SKM-1 (cell line): ENCODE results near the gene B4GALT2.

Experiments
- DNase-seq: peaks from one replicate; lab custom pipeline; 2025; ENCODE audit not compliant: unreplicated experiment; lab: John Stamatoyannopoulos, UW

The B4GALT2 gene

GRCh38 chr1:44027320-44027719 is 48.3 kb downstream of the B4GALT2 start:
- DNase-seq, result no peak

GRCh38 chr1:44029260-44029910 is 50.4 kb downstream of the B4GALT2 start:
- DNase-seq, result no peak

GRCh38 chr1:44029911-44030604 is 51.0 kb downstream of the B4GALT2 start:
- peak; percentile 77 for DNase-seq

GRCh38 chr1:44030605-44031251 is 51.7 kb downstream of the B4GALT2 start:
- DNase-seq, result no peak

- DNase-seq, result no peak
Observed at GRCh38 chr1:44031252-44032169, 52.5 kb downstream of the B4GALT2 start, which contains the start of gene SLC6A9. Gene SLC6A9, minus strand, starts transcription at chr1:44031462. Its CDS starts 7,185 bp downstream, at chr1:44024277.

GRCh38 chr1:44032170-44032790 is 53.3 kb downstream of the B4GALT2 start:
- no peak for DNase-seq

- DNase-seq, result no peak
Observed at GRCh38 chr1:44033041-44033575, 54.1 kb downstream of the B4GALT2 start.

- no peak for DNase-seq
Observed at GRCh38 chr1:44033756-44034155, 54.7 kb downstream of the B4GALT2 start.

- no peak for DNase-seq
Observed at GRCh38 chr1:44034423-44034822, 55.4 kb downstream of the B4GALT2 start.

- DNase-seq, result no peak
Observed at GRCh38 chr1:44034976-44035716, 56.1 kb downstream of the B4GALT2 start.

- DNase-seq, result no peak
Observed at GRCh38 chr1:44035726-44036408, 56.9 kb downstream of the B4GALT2 start.

- peak; percentile 51 for DNase-seq
Observed at GRCh38 chr1:44036409-44037139, 57.6 kb downstream of the B4GALT2 start.

- no peak for DNase-seq
Observed at GRCh38 chr1:44037154-44037553, 58.1 kb downstream of the B4GALT2 start.

GRCh38 chr1:44038876-44039657 is 60.1 kb downstream of the B4GALT2 start:
- DNase-seq, result no peak

- peak; percentile 36 for DNase-seq
Observed at GRCh38 chr1:44040418-44040817, 61.4 kb downstream of the B4GALT2 start.
